ENCODE measurements around the gene USO1. TPM values are rescaled to one million over a fixed set of nuclear protein-coding genes. Genes with fewer than 3 reads are reported as not detected.

USO1 gene
- total RNA-seq, 3 donors from 2014 or later (not counting 1 experiment from before 2014, with no cell fraction given): 29.7 to 38.4 (median 32.2) TPM

- no peak overlapping the region for H3K4me3 ChIP-seq (ENCODE audit: low read length)
- WGBS (ENCODE audit: insufficient coverage): 88% methylated on average over 2 of the region's 2 CpGs
Observed at GRCh38 chr4:75735525-75735924, 11.1 kb downstream of the USO1 start.

GRCh38 chr4:75736862-75737261 is 12.5 kb downstream of the USO1 start:
- intact Hi-C loops (cut with micrococcal nuclease): no loop called here
- Mint-ChIP-seq H3K27me3 (ENCODE audit: low read depth in 2 of 2) (no peaks in the 10 kb centered on the region), H3K36me3 (no peaks in the 10 kb centered on the region), H3K9me3 (no peaks in the 10 kb centered on the region), H3K27ac (peak overlapping the region in 1 of 2 donors; percentile 11), H3K4me1 (peaks cover 24 to 28% of the 10 kb centered on the region in 2 donors), H3K4me3 (no peak overlapping the region)
- H3K9me3 ChIP-seq (ENCODE audit: control insufficient read depth, insufficient read depth, low read length): no peaks in the 10 kb centered on the region
- H3K4me1 ChIP-seq (ENCODE audit: control insufficient read depth, insufficient read depth, low read length): peaks cover 3% of the 10 kb centered on the region
- no peak for TF ChIP-seq CTCF (IDR thresholded peaks at IDR 0.05)
- H3K4me3 ChIP-seq (ENCODE audit: low read length): no peak overlapping the region
- no peak overlapping the region for H3K27ac ChIP-seq (ENCODE audit: low read length)
- no peak for DNase-seq
- H3K27me3 ChIP-seq (ENCODE audit: control insufficient read depth, insufficient read depth, low read length): no peaks in the 10 kb centered on the region
- WGBS (ENCODE audit: insufficient coverage): 63% methylated on average over 1 of the region's 2 CpGs
- H3K36me3 ChIP-seq (ENCODE audit: control insufficient read depth, insufficient read depth, low read length): no peaks in the 10 kb centered on the region
- ATAC-seq: no peak

More at GRCh38 chr4:75735525-75735924, 11.1 kb downstream of the USO1 start:
- H3K27ac ChIP-seq (ENCODE audit: low read length): no peak overlapping the region
- H3K36me3 Mint-ChIP-seq: no peaks in the 10 kb centered on the region
- no peaks in the 10 kb centered on the region for H3K27me3 Mint-ChIP-seq (ENCODE audit: low read depth in 2 of 2)
- no peaks in the 10 kb centered on the region for H3K9me3 Mint-ChIP-seq
- H3K4me3 Mint-ChIP-seq: no peak overlapping the region
- H3K4me1 ChIP-seq (ENCODE audit: control insufficient read depth, insufficient read depth, low read length): peaks cover 3% of the 10 kb centered on the region
- H3K4me1 Mint-ChIP-seq: peaks cover 24 to 28% of the 10 kb centered on the region in 2 donors
- DNase-seq (no peak), ATAC-seq (no peak)
- TF ChIP-seq CTCF (IDR thresholded peaks at IDR 0.05): no peak
- H3K27ac Mint-ChIP-seq: no peak overlapping the region
- no peaks in the 10 kb centered on the region for H3K27me3 ChIP-seq (ENCODE audit: control insufficient read depth, insufficient read depth, low read length)
- intact Hi-C loops (cut with micrococcal nuclease): no loop called here
- no peaks in the 10 kb centered on the region for H3K36me3 ChIP-seq (ENCODE audit: control insufficient read depth, insufficient read depth, low read length)
- H3K9me3 ChIP-seq (ENCODE audit: control insufficient read depth, insufficient read depth, low read length): no peaks in the 10 kb centered on the region

- intact Hi-C loops (cut with micrococcal nuclease): no loop called here
- WGBS (ENCODE audit: insufficient coverage): 97% methylated on average over 2 of the region's 2 CpGs
- no peak for DNase-seq
- Mint-ChIP-seq H3K4me1 (peaks cover 24 to 28% of the 10 kb centered on the region in 2 donors), H3K27ac (peak overlapping the region in 1 of 2 donors; percentile 11), H3K9me3 (no peaks in the 10 kb centered on the region), H3K4me3 (no peak overlapping the region), H3K27me3 (ENCODE audit: low read depth in 2 of 2) (no peaks in the 10 kb centered on the region), H3K36me3 (no peaks in the 10 kb centered on the region)
- H3K9me3 ChIP-seq (ENCODE audit: control insufficient read depth, insufficient read depth, low read length): no peaks in the 10 kb centered on the region
- no peaks in the 10 kb centered on the region for H3K36me3 ChIP-seq (ENCODE audit: control insufficient read depth, insufficient read depth, low read length)
- H3K4me3 ChIP-seq (ENCODE audit: low read length): no peak overlapping the region
- H3K4me1 ChIP-seq (ENCODE audit: control insufficient read depth, insufficient read depth, low read length): peaks cover 3% of the 10 kb centered on the region
- no peak overlapping the region for H3K27ac ChIP-seq (ENCODE audit: low read length)
- no peak for TF ChIP-seq CTCF (IDR thresholded peaks at IDR 0.05)
- H3K27me3 ChIP-seq (ENCODE audit: control insufficient read depth, insufficient read depth, low read length): no peaks in the 10 kb centered on the region
- no peak for ATAC-seq
Observed at GRCh38 chr4:75737398-75737797, 13.0 kb downstream of the USO1 start.

DNA sequence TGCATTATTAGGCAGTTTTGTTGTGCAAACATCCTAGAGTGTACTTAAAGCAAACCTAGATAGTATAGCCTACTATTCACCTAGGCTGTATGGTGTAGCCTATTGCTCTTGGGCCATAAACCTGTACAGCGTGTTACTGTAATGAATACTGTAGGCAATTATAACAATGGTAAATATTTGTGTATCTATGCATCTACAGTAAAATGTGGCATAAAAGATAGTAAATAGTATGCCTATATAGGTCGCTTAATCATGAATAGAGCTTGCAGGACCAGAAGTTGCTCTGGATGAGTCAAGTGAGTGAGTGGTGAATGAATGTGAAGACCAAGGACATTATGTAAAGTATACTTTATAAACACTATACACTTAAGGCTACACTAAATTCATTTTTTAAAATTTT is 16.6 kb downstream of the USO1 start:
- Mint-ChIP-seq H3K27me3 (ENCODE audit: low read depth in 2 of 2) (no peaks in the 10 kb centered on the region), H3K4me1 (peaks cover 14 to 15% of the 10 kb centered on the region in 2 donors), H3K27ac (no peak overlapping the region), H3K4me3 (no peak overlapping the region), H3K36me3 (no peaks in the 10 kb centered on the region), H3K9me3 (no peaks in the 10 kb centered on the region)
- WGBS (ENCODE audit: insufficient coverage): 96% methylated on average over 2 of the region's 2 CpGs
- intact Hi-C loops (cut with micrococcal nuclease): no loop called here
- Histone ChIP-seq H3K4me3 (ENCODE audit: low read length) (no peak overlapping the region), H3K9me3 (ENCODE audit: control insufficient read depth, insufficient read depth, low read length) (no peaks in the 10 kb centered on the region), H3K36me3 (ENCODE audit: control insufficient read depth, insufficient read depth, low read length) (no peaks in the 10 kb centered on the region), H3K4me1 (ENCODE audit: control insufficient read depth, insufficient read depth, low read length) (no peaks in the 10 kb centered on the region), H3K27me3 (ENCODE audit: control insufficient read depth, insufficient read depth, low read length) (no peaks in the 10 kb centered on the region), H3K27ac (ENCODE audit: low read length) (no peak overlapping the region)
- TF ChIP-seq CTCF (IDR thresholded peaks at IDR 0.05): no peak
- ATAC-seq (no peak), DNase-seq (no peak)

All from natural killer cell (primary cell).